ENCODE data around the gene SUN5. TPM values are rescaled to one million over a fixed set of nuclear protein-coding genes. Genes with fewer than 3 reads are reported as not detected.

SUN5 gene
- total RNA-seq, 2 experiments from 2014 or later, result not detected

- DNase-seq (no peak), ATAC-seq (no peak)
- no peaks in the 10 kb centered on the region for H3K36me3 Mint-ChIP-seq
- H3K27me3 Mint-ChIP-seq, result no peaks in the 10 kb centered on the region
- no peaks in the 10 kb centered on the region for H3K9me3 Mint-ChIP-seq (ENCODE audit: low read depth)
- no peak overlapping the region for H3K4me3 Mint-ChIP-seq
- H3K4me1 Mint-ChIP-seq, result no peaks in the 10 kb centered on the region
- CTCF ChIA-PET, result no interaction called here
- no peak overlapping the region for H3K27ac Mint-ChIP-seq
These were observed 29.1 kb upstream of the SUN5 start for GRCh38 chr20:33033381-33033780.

DNA sequence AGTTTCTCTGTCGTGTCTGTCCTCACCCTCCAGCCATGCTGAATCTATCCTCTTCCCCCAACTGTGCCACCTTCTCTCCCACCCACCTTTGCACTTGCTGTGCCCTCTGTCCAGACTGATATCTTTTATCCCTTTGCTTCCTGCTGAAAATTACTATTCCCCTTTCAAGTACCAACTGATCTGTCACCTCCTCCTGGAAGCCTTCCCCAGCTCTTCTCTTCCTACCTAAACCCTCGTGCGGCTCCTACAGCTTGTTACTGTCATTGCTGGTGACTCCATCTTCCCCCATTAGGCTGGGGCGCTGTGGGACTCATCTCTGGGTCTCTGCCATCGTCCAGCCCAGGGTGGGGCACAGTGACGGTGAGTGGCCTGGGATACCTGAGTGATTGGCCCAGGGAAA lies 28.3 kb upstream of the SUN5 start:
- no peaks in the 10 kb centered on the region for H3K4me1 Mint-ChIP-seq
- no peak overlapping the region for H3K27ac Mint-ChIP-seq
- CTCF ChIA-PET, result interaction anchor here (1.5 kb wide), 1 partner anchor 87 kb away, joined by 4 read pairs; no protein-coding TSS in a partner anchor
- no peaks in the 10 kb centered on the region for H3K9me3 Mint-ChIP-seq (ENCODE audit: low read depth)
- H3K4me3 Mint-ChIP-seq, result no peak overlapping the region
- no peaks in the 10 kb centered on the region for H3K27me3 Mint-ChIP-seq
- H3K36me3 Mint-ChIP-seq, result no peaks in the 10 kb centered on the region
- DNase-seq (no peak), ATAC-seq (no peak)

DNA sequence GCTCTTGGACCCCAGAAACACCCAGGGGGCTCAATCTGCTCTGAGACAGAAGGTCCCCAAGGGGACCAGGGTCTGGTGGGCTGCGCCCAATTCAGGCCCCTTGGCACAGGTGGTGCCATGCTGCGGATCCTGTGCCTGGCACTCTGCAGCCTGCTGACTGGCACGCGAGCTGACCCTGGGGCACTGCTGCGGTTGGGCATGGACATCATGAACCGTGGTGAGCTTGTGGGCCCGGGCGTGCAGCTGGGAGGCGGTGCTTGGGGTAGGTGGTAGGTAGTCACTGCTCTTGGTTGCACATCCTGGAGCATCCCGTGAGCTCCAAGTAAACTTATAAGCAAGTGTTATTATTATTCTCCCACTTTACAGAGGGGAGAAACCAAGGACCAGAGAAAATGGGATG lies 27.3 kb upstream of the SUN5 start, which contains the start of gene BPIFB6:
TSS of gene BPIFB6 (plus strand) at position 118 of the 400 bp plus-strand sequence. CDS start at position 118, 0 bp downstream.
- H3K4me3 Mint-ChIP-seq, result no peak within 1 kb of the TSS
- DNase-seq, result no peak
- H3K36me3 Mint-ChIP-seq, result no peaks in the 10 kb centered on the region
- H3K27me3 Mint-ChIP-seq, result no peaks in the 10 kb centered on the region
- no peaks in the 10 kb centered on the region for H3K9me3 Mint-ChIP-seq (ENCODE audit: low read depth)
- H3K4me1 Mint-ChIP-seq, result no peaks in the 10 kb centered on the region
- no peak for ATAC-seq
- H3K27ac Mint-ChIP-seq, result no peak within 1 kb of the TSS
- CTCF ChIA-PET, result interaction anchor here (1.5 kb wide), 1 partner anchor 86 kb away, joined by 4 read pairs; no protein-coding TSS in a partner anchor

GRCh38 chr20:33030569-33030968 lies 26.3 kb upstream of the SUN5 start:
- CTCF ChIA-PET, result no interaction called here
- no peaks in the 10 kb centered on the region for H3K27me3 Mint-ChIP-seq
- no peak overlapping the region for H3K4me3 Mint-ChIP-seq
- no peaks in the 10 kb centered on the region for H3K36me3 Mint-ChIP-seq
- H3K9me3 Mint-ChIP-seq (ENCODE audit: low read depth), result no peaks in the 10 kb centered on the region
- DNase-seq (no peak), ATAC-seq (no peak)
- no peaks in the 10 kb centered on the region for H3K4me1 Mint-ChIP-seq
- H3K27ac Mint-ChIP-seq, result no peak overlapping the region

DNA sequence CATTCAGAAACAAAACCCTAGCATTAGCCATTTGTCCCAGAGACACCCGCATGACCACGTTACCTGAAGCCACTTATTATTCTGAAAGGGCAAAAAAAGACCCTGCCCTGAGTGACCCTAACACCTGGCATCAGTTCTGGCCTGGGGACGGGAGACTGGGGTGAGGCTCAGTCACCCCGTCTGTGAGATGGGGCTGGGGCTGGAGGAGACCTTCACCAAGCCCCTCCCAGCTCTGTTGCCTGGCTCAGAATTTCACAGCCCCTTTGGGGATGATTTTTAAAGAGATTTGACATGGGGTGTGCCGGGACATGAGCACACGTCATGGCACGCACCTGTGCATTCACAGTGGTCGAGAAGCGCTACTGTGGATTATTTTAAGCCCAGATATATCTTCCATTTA lies 25.8 kb upstream of the SUN5 start:
- no peaks in the 10 kb centered on the region for H3K27me3 Mint-ChIP-seq
- H3K36me3 Mint-ChIP-seq, result no peaks in the 10 kb centered on the region
- H3K9me3 Mint-ChIP-seq (ENCODE audit: low read depth), result no peaks in the 10 kb centered on the region
- no peak overlapping the region for H3K27ac Mint-ChIP-seq
- CTCF ChIA-PET, result no interaction called here
- ATAC-seq (no peak), DNase-seq (no peak)
- no peak overlapping the region for H3K4me3 Mint-ChIP-seq
- H3K4me1 Mint-ChIP-seq, result no peaks in the 10 kb centered on the region

GRCh38 chr20:33028875-33029274 lies 24.6 kb upstream of the SUN5 start:
- no peak for DNase-seq
- Mint-ChIP-seq H3K27me3 (no peaks in the 10 kb centered on the region), H3K36me3 (no peaks in the 10 kb centered on the region), H3K9me3 (ENCODE audit: low read depth) (no peaks in the 10 kb centered on the region), H3K4me3 (no peak overlapping the region), H3K27ac (no peak overlapping the region), H3K4me1 (no peaks in the 10 kb centered on the region)
- ATAC-seq, result no peak
- CTCF ChIA-PET, result no interaction called here

- Mint-ChIP-seq H3K4me3 (no peak overlapping the region), H3K27ac (no peak overlapping the region), H3K9me3 (ENCODE audit: low read depth) (no peaks in the 10 kb centered on the region), H3K36me3 (no peaks in the 10 kb centered on the region), H3K4me1 (no peaks in the 10 kb centered on the region), H3K27me3 (no peaks in the 10 kb centered on the region)
- DNase-seq (no peak), ATAC-seq (no peak)
- CTCF ChIA-PET, result no interaction called here
These were observed 23.8 kb upstream of the SUN5 start for GRCh38 chr20:33027769-33028751.

- ATAC-seq, result no peak
- Mint-ChIP-seq H3K4me1 (no peaks in the 10 kb centered on the region), H3K27me3 (no peaks in the 10 kb centered on the region), H3K27ac (no peak overlapping the region), H3K9me3 (ENCODE audit: low read depth) (no peaks in the 10 kb centered on the region), H3K4me3 (no peak overlapping the region), H3K36me3 (no peaks in the 10 kb centered on the region)
- DNase-seq, result no peak
- CTCF ChIA-PET, result no interaction called here
These were observed 22.8 kb upstream of the SUN5 start for GRCh38 chr20:33026779-33027759.

GRCh38 chr20:33026072-33026778 lies 22.0 kb upstream of the SUN5 start:
- no peak overlapping the region for H3K4me3 Mint-ChIP-seq
- no peak overlapping the region for H3K27ac Mint-ChIP-seq
- ATAC-seq (no peak), DNase-seq (no peak)
- H3K4me1 Mint-ChIP-seq, result no peaks in the 10 kb centered on the region
- CTCF ChIA-PET, result interaction anchor here (1.0 kb wide), 1 partner anchor 22 kb away, joined by 3 read pairs; the partner anchor contains the start of gene SUN5
- H3K36me3 Mint-ChIP-seq, result no peaks in the 10 kb centered on the region
- no peaks in the 10 kb centered on the region for H3K9me3 Mint-ChIP-seq (ENCODE audit: low read depth)
- no peaks in the 10 kb centered on the region for H3K27me3 Mint-ChIP-seq

- H3K9me3 Mint-ChIP-seq (ENCODE audit: low read depth), result no peaks in the 10 kb centered on the region
- no peak for ATAC-seq
- H3K27ac Mint-ChIP-seq, result no peak overlapping the region
- no peaks in the 10 kb centered on the region for H3K27me3 Mint-ChIP-seq
- CTCF ChIA-PET, result interaction anchor here (1.0 kb wide), 1 partner anchor 21 kb away, joined by 3 read pairs; the partner anchor contains the start of gene SUN5
- DNase-seq, result no peak
- no peaks in the 10 kb centered on the region for H3K36me3 Mint-ChIP-seq
- H3K4me3 Mint-ChIP-seq, result no peak overlapping the region
- H3K4me1 Mint-ChIP-seq, result no peaks in the 10 kb centered on the region
These were observed 21.2 kb upstream of the SUN5 start for GRCh38 chr20:33025318-33025876.

GRCh38 chr20:33024609-33025317 lies 20.5 kb upstream of the SUN5 start:
- Mint-ChIP-seq H3K9me3 (ENCODE audit: low read depth) (no peaks in the 10 kb centered on the region), H3K36me3 (no peaks in the 10 kb centered on the region), H3K4me3 (no peak overlapping the region), H3K27ac (no peak overlapping the region), H3K27me3 (no peaks in the 10 kb centered on the region), H3K4me1 (no peaks in the 10 kb centered on the region)
- CTCF ChIA-PET, result interaction anchor here (1.2 kb wide), 1 partner anchor 20 kb away, joined by 5 read pairs; the partner anchor contains the start of gene SUN5
- DNase-seq (no peak), ATAC-seq (no peak)

- Mint-ChIP-seq H3K27me3 (no peaks in the 10 kb centered on the region), H3K4me1 (no peaks in the 10 kb centered on the region), H3K4me3 (no peak overlapping the region), H3K9me3 (ENCODE audit: low read depth) (no peaks in the 10 kb centered on the region), H3K27ac (no peak overlapping the region), H3K36me3 (no peaks in the 10 kb centered on the region)
- no peak for DNase-seq
- no peak for ATAC-seq
- CTCF ChIA-PET, result interaction anchor here (1.2 kb wide), 1 partner anchor 19 kb away, joined by 5 read pairs; the partner anchor contains the start of gene SUN5
These were observed 20.0 kb upstream of the SUN5 start for GRCh38 chr20:33024243-33024560.

All from activated CD8-positive, alpha-beta memory T cell treated with anti-CD3 and anti-CD28 coated beads, Interleukin-2, amount 10 ng/mL, durations not matched to agents 7 days and 5 days (primary cell).